ENCODE data around the gene GFY. TPM values are rescaled to one million over a fixed set of nuclear protein-coding genes. Genes with fewer than 3 reads are reported as not detected.

The GFY gene
- total RNA-seq, 1 donor from 2014 or later = not detected

DNA sequence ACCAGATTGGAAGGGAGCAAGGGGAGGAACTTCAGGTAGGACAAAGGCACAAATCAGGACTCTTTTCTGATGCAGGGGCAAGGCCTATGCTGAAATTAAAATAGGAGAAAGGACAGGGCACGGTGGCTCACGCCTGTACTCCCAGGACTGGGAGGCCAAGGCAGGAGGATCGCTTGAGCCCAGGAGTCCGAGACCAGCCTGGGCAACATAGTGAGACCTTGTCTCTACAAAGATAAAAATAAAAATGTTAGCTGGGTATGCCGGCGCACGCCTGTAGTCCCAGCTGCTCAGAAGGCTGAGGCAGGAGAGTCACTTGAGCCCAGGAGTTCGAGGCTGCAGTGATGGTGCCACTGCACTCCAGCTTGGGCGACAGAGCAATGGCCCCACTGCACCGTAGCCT is 10.5 kb downstream of the GFY start:
- Mint-ChIP-seq H3K4me3 (peak overlapping the region; percentile 0), H3K27ac (ENCODE audit: unreplicated experiment) (no peak overlapping the region), H3K9me3 (no peaks in the 10 kb centered on the region), H3K4me1 (peaks cover 3% of the 10 kb centered on the region), H3K36me3 (ENCODE audit: low read depth) (no peaks in the 10 kb centered on the region), H3K27me3 (ENCODE audit: low read depth) (peaks cover 100% of the 10 kb centered on the region)
- DNase-seq (ENCODE audit: low read depth, low spot score) = no peak
- TF ChIP-seq, protein P1, sequence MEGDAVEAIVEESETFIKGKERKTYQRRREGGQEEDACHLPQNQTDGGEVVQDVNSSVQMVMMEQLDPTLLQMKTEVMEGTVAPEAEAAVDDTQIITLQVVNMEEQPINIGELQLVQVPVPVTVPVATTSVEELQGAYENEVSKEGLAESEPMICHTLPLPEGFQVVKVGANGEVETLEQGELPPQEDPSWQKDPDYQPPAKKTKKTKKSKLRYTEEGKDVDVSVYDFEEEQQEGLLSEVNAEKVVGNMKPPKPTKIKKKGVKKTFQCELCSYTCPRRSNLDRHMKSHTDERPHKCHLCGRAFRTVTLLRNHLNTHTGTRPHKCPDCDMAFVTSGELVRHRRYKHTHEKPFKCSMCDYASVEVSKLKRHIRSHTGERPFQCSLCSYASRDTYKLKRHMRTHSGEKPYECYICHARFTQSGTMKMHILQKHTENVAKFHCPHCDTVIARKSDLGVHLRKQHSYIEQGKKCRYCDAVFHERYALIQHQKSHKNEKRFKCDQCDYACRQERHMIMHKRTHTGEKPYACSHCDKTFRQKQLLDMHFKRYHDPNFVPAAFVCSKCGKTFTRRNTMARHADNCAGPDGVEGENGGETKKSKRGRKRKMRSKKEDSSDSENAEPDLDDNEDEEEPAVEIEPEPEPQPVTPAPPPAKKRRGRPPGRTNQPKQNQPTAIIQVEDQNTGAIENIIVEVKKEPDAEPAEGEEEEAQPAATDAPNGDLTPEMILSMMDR (conservative IDR thresholded peaks at IDR 0.05) = no peak

DNA sequence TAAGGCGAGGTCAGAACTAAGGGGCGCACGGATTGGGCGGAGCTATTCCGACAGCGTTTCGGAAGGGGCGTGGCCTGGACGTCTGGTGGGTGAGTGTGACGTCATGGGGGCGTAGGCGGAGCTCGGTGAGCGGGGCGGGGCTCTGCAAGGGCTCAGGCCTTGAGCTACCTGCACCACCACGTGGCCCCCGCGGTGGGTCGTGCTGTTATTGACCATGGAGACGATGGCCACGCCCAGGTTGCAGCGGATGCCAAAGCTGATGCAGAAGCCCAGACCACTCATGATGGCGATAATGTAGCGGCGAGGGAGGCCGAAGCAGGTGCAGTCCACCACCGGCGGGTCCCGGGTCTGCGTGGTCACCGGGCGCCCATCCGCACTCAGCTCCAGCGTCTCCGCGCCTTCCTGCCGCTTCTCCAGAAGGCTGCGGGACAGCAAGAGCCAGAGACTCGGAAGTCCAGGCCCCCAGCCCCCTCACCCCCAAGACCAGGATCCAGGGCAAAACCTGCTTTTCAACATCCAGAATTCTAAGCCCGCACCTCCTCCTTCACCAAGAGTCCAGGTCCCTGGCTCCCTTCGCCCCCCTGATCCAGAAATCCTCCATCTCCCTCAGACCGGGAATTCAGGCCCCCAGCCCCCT is 11.3 kb downstream of the GFY start:
- H3K27ac Mint-ChIP-seq (ENCODE audit: unreplicated experiment) = no peak overlapping the region
- no peaks in the 10 kb centered on the region for H3K36me3 Mint-ChIP-seq (ENCODE audit: low read depth)
- H3K4me3 Mint-ChIP-seq = no peak overlapping the region
- no peak for DNase-seq (ENCODE audit: low read depth, low spot score)
- H3K9me3 Mint-ChIP-seq = no peaks in the 10 kb centered on the region
- peaks cover 8% of the 10 kb centered on the region for H3K4me1 Mint-ChIP-seq
- peaks cover 98% of the 10 kb centered on the region for H3K27me3 Mint-ChIP-seq (ENCODE audit: low read depth)
- TF ChIP-seq, protein P1 (conservative IDR thresholded peaks at IDR 0.05) = no peak

DNA sequence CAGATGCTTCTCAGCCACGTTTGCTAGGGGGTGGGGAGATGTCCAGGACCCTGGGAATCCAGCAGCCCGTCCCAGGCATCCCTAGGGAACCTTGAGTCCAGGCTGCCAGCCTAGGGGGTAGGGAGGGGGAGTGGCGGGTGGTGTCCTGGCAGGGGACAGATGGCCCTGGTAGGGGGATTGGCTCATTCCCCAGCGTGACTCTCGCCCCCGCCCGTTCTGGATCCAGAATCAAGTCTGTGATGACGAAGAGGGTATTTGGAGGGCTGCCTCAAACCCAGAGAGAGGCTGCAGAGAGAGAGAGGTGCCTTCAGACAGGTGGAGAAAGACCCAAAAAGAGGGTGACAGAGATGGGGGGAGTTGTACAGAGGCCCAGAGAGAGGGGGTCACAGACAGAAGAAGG is 12.0 kb downstream of the GFY start:
- Mint-ChIP-seq H3K9me3 (no peaks in the 10 kb centered on the region), H3K27ac (ENCODE audit: unreplicated experiment) (no peak overlapping the region), H3K36me3 (ENCODE audit: low read depth) (no peaks in the 10 kb centered on the region), H3K4me1 (peaks cover 15% of the 10 kb centered on the region), H3K4me3 (no peak overlapping the region), H3K27me3 (ENCODE audit: low read depth) (peaks cover 98% of the 10 kb centered on the region)
- DNase-seq (ENCODE audit: low read depth, low spot score) = no peak
- TF ChIP-seq, protein P1 (conservative IDR thresholded peaks at IDR 0.05) = no peak

DNA sequence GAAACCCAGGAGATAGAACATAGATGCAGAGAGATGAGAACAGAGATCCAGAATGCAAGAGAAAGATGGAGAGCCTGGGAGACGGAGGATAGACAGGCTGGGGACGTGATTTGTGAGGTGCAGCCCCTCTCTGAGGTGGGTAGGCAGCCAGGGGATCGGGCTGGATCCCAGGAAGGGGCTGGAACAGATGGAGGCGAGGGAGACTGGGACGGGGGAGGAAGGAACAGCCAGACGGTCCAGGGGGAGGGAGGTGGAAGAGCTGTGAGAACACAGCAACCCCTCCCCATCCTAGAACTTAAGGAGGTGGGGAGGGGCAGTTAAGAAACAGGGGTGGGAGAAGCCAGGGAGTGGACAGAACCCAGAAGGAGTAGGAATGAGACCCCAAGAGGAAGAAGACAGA is 13.1 kb downstream of the GFY start:
- Mint-ChIP-seq H3K4me1 (peaks cover 19% of the 10 kb centered on the region), H3K4me3 (peak overlapping the region; percentile 31), H3K36me3 (ENCODE audit: low read depth) (no peaks in the 10 kb centered on the region), H3K27me3 (ENCODE audit: low read depth) (peaks cover 98% of the 10 kb centered on the region), H3K9me3 (no peaks in the 10 kb centered on the region), H3K27ac (ENCODE audit: unreplicated experiment) (no peak overlapping the region)
- TF ChIP-seq, protein P1 (conservative IDR thresholded peaks at IDR 0.05) = no peak
- no peak for DNase-seq (ENCODE audit: low read depth, low spot score)

DNA sequence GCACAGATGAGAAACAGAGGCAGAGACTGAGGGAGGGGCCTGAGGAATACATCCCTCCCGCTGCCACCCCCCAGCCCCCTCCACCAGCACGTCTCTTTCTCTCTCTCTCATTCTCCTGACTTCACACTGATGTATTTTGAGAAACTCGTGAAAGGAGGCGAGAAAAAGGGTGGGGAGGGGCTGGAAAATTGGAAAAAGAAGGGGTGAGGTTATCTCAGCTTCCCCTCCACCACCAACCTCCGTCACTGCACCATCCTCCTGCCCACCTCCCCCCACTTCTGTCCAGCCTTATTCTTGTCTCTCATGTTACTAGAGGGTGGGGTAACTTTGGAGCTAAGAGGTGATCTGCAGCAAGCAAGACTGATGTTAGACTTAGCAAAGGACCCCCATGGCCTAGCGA is 14.6 kb downstream of the GFY start:
- DNase-seq (ENCODE audit: low read depth, low spot score) = no peak
- no peaks in the 10 kb centered on the region for H3K36me3 Mint-ChIP-seq (ENCODE audit: low read depth)
- H3K27ac Mint-ChIP-seq (ENCODE audit: unreplicated experiment) = no peak overlapping the region
- no peaks in the 10 kb centered on the region for H3K9me3 Mint-ChIP-seq
- H3K27me3 Mint-ChIP-seq (ENCODE audit: low read depth) = peaks cover 92% of the 10 kb centered on the region
- H3K4me1 Mint-ChIP-seq = peaks cover 19% of the 10 kb centered on the region
- H3K4me3 Mint-ChIP-seq = peak overlapping the region; percentile 56
- TF ChIP-seq, protein P1 (conservative IDR thresholded peaks at IDR 0.05) = no peak
